H1 (cell line): ENCODE measurements around the gene C19orf38. TPM values are rescaled to one million over a fixed set of nuclear protein-coding genes. Genes with fewer than 3 reads are reported as not detected.

Experiments used
- CTCF ChIA-PET: fragments of 300-600 bp; sonication (Branson Sonifier 250); formaldehyde crosslinking; loops from one replicate; lab custom pipeline; 2021; ENCODE audit not compliant: partially characterized antibody; lab: Charles Lee
- POLR2A ChIA-PET: fragments of 300-600 bp; sonication (Branson Sonifier 250); formaldehyde crosslinking; loops from one replicate; lab custom pipeline; 2021; ENCODE audit warnings: inconsistent platforms; ENCODE audit not compliant: partially characterized antibody; lab: Charles Lee
- DNase-seq, 2 experiments: peaks; one replicate each; pipeline versions ENCODE4 v3.0.0 to v3.0.0-alpha.2; 2010 to 2022; ENCODE audit warnings: low spot score in 2 of 2, low read depth in 1 of 2, mixed read lengths in 1 of 2
- FAIRE-seq: peaks from 2 replicates; lab custom pipeline; 2011; peaks lifted over from hg19 to GRCh38; lab: Jason Lieb, UNC
- H2AFZ ChIP-seq: 2 replicates; pipeline ENCODE4 v1.8.1; 2012; ENCODE audit warnings: low read length, inconsistent platforms
- H2AK5ac ChIP-seq: 2 replicates; pipeline ENCODE4 v1.6.1; 2013; ENCODE audit warnings: low read depth, low read length
- H2BK120ac ChIP-seq: replicated peaks from 2 replicates; pipeline ENCODE3; 2013; ENCODE audit warnings: low read depth, low read length, inconsistent platforms
- H2BK12ac ChIP-seq: 2 replicates; pipeline ENCODE4 v1.6.1; 2013; ENCODE audit warnings: low read depth, low read length
- H2BK15ac ChIP-seq: 2 replicates; pipeline ENCODE4 v1.6.1; 2013; ENCODE audit warnings: low read length
- H2BK20ac ChIP-seq: 2 replicates; pipeline ENCODE4 v1.6.1; 2013; ENCODE audit warnings: low read length
- H2BK5ac ChIP-seq: 2 replicates; pipeline ENCODE4 v1.6.1; 2013; ENCODE audit warnings: low read depth, low read length
- H3K14ac ChIP-seq: 2 replicates; pipeline ENCODE4 v1.6.1; 2013; ENCODE audit warnings: inconsistent platforms; ENCODE audit not compliant: insufficient read length
- H3K18ac ChIP-seq: 2 replicates; pipeline ENCODE4 v1.6.1; 2013; ENCODE audit warnings: low read length; ENCODE audit errors: extremely low read depth
- H3K23ac ChIP-seq: 2 replicates; pipeline ENCODE4 v1.6.1; 2013; ENCODE audit warnings: inconsistent platforms; ENCODE audit not compliant: insufficient read length
- H3K23me2 ChIP-seq: 2 replicates; pipeline ENCODE4 v1.6.1; 2013; ENCODE audit warnings: low read depth, low read length
- H3K27ac ChIP-seq: 2 replicates; pipeline ENCODE4 v1.6.1; 2011; ENCODE audit warnings: low read depth, low read length, inconsistent platforms
- H3K27me3 ChIP-seq, 4 experiments: replicated peaks in 1 of 4; 1 replicate in 1 of 4; 2 replicates in 3 of 4; pipeline versions ENCODE4 v1.6.1 to v1.8.1; 2011 to 2013; ENCODE audit warnings: low read length in 3 of 4, mild to moderate bottlenecking in 3 of 4, inconsistent platforms in 2 of 4, mixed read lengths in 2 of 4, moderate library complexity in 1 of 4; ENCODE audit not compliant: control insufficient read depth in 3 of 4, insufficient read depth in 3 of 4; ENCODE audit errors: extremely low read depth in 1 of 4
- H3K36me3 ChIP-seq, 4 experiments: 2 replicates each; pipeline versions ENCODE4 v1.6.1 to v1.8.1; 2011 to 2013; ENCODE audit warnings: mild to moderate bottlenecking in 4 of 4, low read length in 3 of 4, moderate library complexity in 2 of 4, control low read depth in 1 of 4, inconsistent platforms in 1 of 4; ENCODE audit not compliant: insufficient read depth in 4 of 4, control insufficient read depth in 2 of 4
- H3K4ac ChIP-seq: replicated peaks from 2 replicates; pipeline ENCODE3; 2013; ENCODE audit warnings: low read length, low read depth, mixed read lengths, inconsistent platforms; ENCODE audit not compliant: insufficient read length
- H3K4me1 ChIP-seq, 4 experiments: replicated peaks in 1 of 4; 1 replicate in 1 of 4; 2 replicates in 3 of 4; pipeline versions ENCODE4 v1.6.1 to v1.8.1; 2011 to 2013; ENCODE audit warnings: low read length in 3 of 4, inconsistent platforms in 2 of 4, mixed read lengths in 1 of 4; ENCODE audit not compliant: insufficient read depth in 4 of 4, control insufficient read depth in 3 of 4
- H3K4me2 ChIP-seq, 2 experiments: 2 replicates each; pipeline versions ENCODE4 v1.6.1 to v1.8.1; 2011 to 2013; ENCODE audit warnings: low read depth in 2 of 2, low read length in 2 of 2, control low read depth in 1 of 2, inconsistent platforms in 1 of 2, mild to moderate bottlenecking in 1 of 2; ENCODE audit not compliant: insufficient read depth in 1 of 2
- H3K4me3 ChIP-seq, 4 experiments: fragments of 200-600, 300-600 bp in 1 of 4; sonication (generic), shearing (Covaris generic), sonication (Bioruptor Twin) in 1 of 4; 2 replicates each; pipeline versions ENCODE4 v1.5.1 to v1.8.1; 2011 to 2016; ENCODE audit warnings: low read length in 4 of 4, low read depth in 3 of 4, control low read depth in 2 of 4, inconsistent platforms in 2 of 4, mild to moderate bottlenecking in 2 of 4, mixed read lengths in 1 of 4, moderate library complexity in 1 of 4; ENCODE audit not compliant: insufficient read depth in 2 of 4; ENCODE audit errors: extremely low read depth in 1 of 4
- H3K56ac ChIP-seq: replicated peaks from 2 replicates; pipeline ENCODE3; 2013; ENCODE audit warnings: low read depth, mild to moderate bottlenecking, mixed read lengths, low read length, inconsistent platforms; ENCODE audit not compliant: insufficient read length
- H3K79me1 ChIP-seq: 2 replicates; pipeline ENCODE4 v1.6.1; 2013; ENCODE audit warnings: low read depth, low read length, control low read depth
- H3K79me2 ChIP-seq, 2 experiments: 2 replicates each; pipeline versions ENCODE4 v1.6.1 to v1.8.1; 2012 to 2013; ENCODE audit warnings: low read length in 2 of 2, mild to moderate bottlenecking in 2 of 2, inconsistent platforms in 1 of 2; ENCODE audit not compliant: insufficient read depth in 2 of 2, control insufficient read depth in 1 of 2
- H3K9ac ChIP-seq, 4 experiments: replicated peaks in 1 of 4; 1 replicate in 1 of 4; 2 replicates in 3 of 4; pipeline versions ENCODE4 v1.6.1 to v1.8.1; 2011 to 2013; ENCODE audit warnings: low read depth in 3 of 4, low read length in 3 of 4, control low read depth in 2 of 4, mild to moderate bottlenecking in 2 of 4, moderate library complexity in 2 of 4, inconsistent platforms in 1 of 4; ENCODE audit errors: extremely low read depth in 1 of 4
- H3K9me3 ChIP-seq, 2 experiments: 2 replicates each; pipeline versions ENCODE4 v1.6.1 to v1.8.1; 2012 to 2013; ENCODE audit warnings: mild to moderate bottlenecking in 2 of 2, moderate library complexity in 2 of 2, control low read depth in 1 of 2, inconsistent platforms in 1 of 2, low read depth in 1 of 2, low read length in 1 of 2, mixed read lengths in 1 of 2; ENCODE audit not compliant: insufficient read depth in 2 of 2
- H4K20me1 ChIP-seq, 2 experiments: replicated peaks in 1 of 2; 2 replicates each; pipeline versions ENCODE3 to v1.8.1; 2011 to 2013; ENCODE audit warnings: inconsistent platforms in 2 of 2, low read length in 2 of 2, mild to moderate bottlenecking in 1 of 2; ENCODE audit not compliant: insufficient read depth in 2 of 2, control insufficient read depth in 1 of 2
- H4K5ac ChIP-seq: 2 replicates; pipeline ENCODE4 v1.6.1; 2013; ENCODE audit warnings: low read length, low read depth, mixed read lengths, inconsistent platforms; ENCODE audit not compliant: insufficient read length
- H4K8ac ChIP-seq: 2 replicates; pipeline ENCODE4 v1.8.0; 2013; ENCODE audit warnings: mild to moderate bottlenecking, moderate library complexity, low read length, inconsistent platforms; ENCODE audit not compliant: insufficient read depth; ENCODE audit errors: extremely low read depth
- H4K91ac ChIP-seq: replicated peaks from 2 replicates; pipeline ENCODE3; 2013; ENCODE audit warnings: low read length, mixed read lengths, inconsistent platforms; ENCODE audit not compliant: insufficient read length
- ASH2L ChIP-seq: fragments of 200-600, 300-600 bp; sonication (generic); IDR thresholded peaks from one replicate; pipeline ENCODE4 v1.7.1; 2017; ENCODE audit warnings: low read length
- CHD1 ChIP-seq: IDR thresholded peaks from 2 replicates; pipeline ENCODE4 v1.6.1; 2012; ENCODE audit warnings: low read depth, low read length, improper control_type of control experiment
- CREB1 ChIP-seq: IDR thresholded peaks from 2 replicates; pipeline ENCODE4 v1.6.1; 2012; ENCODE audit warnings: inconsistent platforms
- CTBP2 ChIP-seq: IDR thresholded peaks from 2 replicates; pipeline ENCODE4 v1.7.0; 2011; ENCODE audit warnings: borderline replicate concordance, mild to moderate bottlenecking, moderate library complexity, mixed read lengths, low read length; ENCODE audit not compliant: insufficient read depth, insufficient read length
- E2F6 ChIP-seq: IDR thresholded peaks from 2 replicates; pipeline ENCODE4 v1.6.1; 2012; ENCODE audit warnings: inconsistent platforms
- EGR1 ChIP-seq: IDR thresholded peaks from 2 replicates; pipeline ENCODE4 v1.6.1; 2011; ENCODE audit warnings: low read depth, low read length, borderline replicate concordance
- EZH2 ChIP-seq: fragments of 200-600 bp; sonication (generic); IDR thresholded peaks from 2 replicates; pipeline ENCODE4 v1.7.1; 2012; ENCODE audit warnings: low read depth, mild to moderate bottlenecking, moderate library complexity, low read length, inconsistent platforms; ENCODE audit not compliant: severe bottlenecking
- GTF2F1 ChIP-seq: IDR thresholded peaks from 2 replicates; pipeline ENCODE4 v1.6.1; 2012; ENCODE audit warnings: low read depth, low read length, improper control_type of control experiment, borderline replicate concordance
- MAFK ChIP-seq: IDR thresholded peaks from 2 replicates; pipeline ENCODE4 v1.6.1; 2012; ENCODE audit warnings: low read depth, mild to moderate bottlenecking, improper control_type of control experiment, low read length
- NRF1 ChIP-seq: IDR thresholded peaks from 2 replicates; pipeline ENCODE4 v1.6.1; 2011; ENCODE audit warnings: mild to moderate bottlenecking, low read depth, low read length, improper control_type of control experiment
- POLR2A ChIP-seq, 2 experiments: IDR thresholded peaks; 1 replicate in 1 of 2; 2 replicates in 1 of 2; pipeline ENCODE4 v1.6.1; 2011; ENCODE audit warnings: low read depth in 2 of 2, low read length in 2 of 2, mild to moderate bottlenecking in 2 of 2; ENCODE audit errors: control extremely low read depth in 1 of 2
- RXRA ChIP-seq: IDR thresholded peaks from 2 replicates; pipeline ENCODE4 v1.6.1; 2011; ENCODE audit warnings: low read depth, mild to moderate bottlenecking, low read length, moderate library complexity; ENCODE audit not compliant: insufficient read depth
- USF2 ChIP-seq: IDR thresholded peaks from 2 replicates; pipeline ENCODE4 v1.6.1; 2011; ENCODE audit warnings: low read length, improper control_type of control experiment
- WGBS, 2 experiments: shearing (Covaris generic) in 1 of 2; methylation state at CpG; one replicate each; pipeline versions ENCODE4 v1.1.6 to v1.1.7; 2013 to 2015; ENCODE audit warnings: low lambda C conversion rate in 2 of 2, mixed read lengths in 2 of 2, inconsistent platforms in 1 of 2, low coverage in 1 of 2, missing lambda C conversion rate in 1 of 2; ENCODE audit not compliant: insufficient replicate concordance in 2 of 2, insufficient coverage in 1 of 2, insufficient read length in 1 of 2; ENCODE audit errors: extremely low coverage in 1 of 2, missing lambda C conversion rate in 1 of 2; 5-methylcytosine and 5-hydroxymethylcytosine counted together
- polyA plus RNA-seq, 7 experiments: library from polyadenylated mRNA; depleted of rRNA in 3 of 7; stranded (reverse) in 5 of 7; unstranded in 2 of 7; fragments of >200 nt in 5 of 7; fragments of 200-250 nt in 2 of 7; gene quantifications; 1 replicate in 5 of 7; 2 replicates in 1 of 7; 4 replicates in 1 of 7; pipeline versions ENCODE4 v1.2.1 to v1.2.3, GENCODE V29; 2011 to 2013; ENCODE audit warnings: missing spikeins in 2 of 7, mixed read lengths in 2 of 7
- total RNA-seq: library from RNA; stranded (reverse); fragmentation: NEBNext Ultra II Directional; extraction: Animal tissue kit (Norgen Biotek cat#: 25700); gene quantifications from 2 replicates; pipeline ENCODE4 v1.2.1, GENCODE V29; 2021

The C19orf38 gene
- total and polyA plus RNA-seq, 2 of the 8 experiments (the other 6 are each of a cell fraction or from before 2014, with no cell fraction given), result 0.53 TPM; not detected in 1

DNA sequence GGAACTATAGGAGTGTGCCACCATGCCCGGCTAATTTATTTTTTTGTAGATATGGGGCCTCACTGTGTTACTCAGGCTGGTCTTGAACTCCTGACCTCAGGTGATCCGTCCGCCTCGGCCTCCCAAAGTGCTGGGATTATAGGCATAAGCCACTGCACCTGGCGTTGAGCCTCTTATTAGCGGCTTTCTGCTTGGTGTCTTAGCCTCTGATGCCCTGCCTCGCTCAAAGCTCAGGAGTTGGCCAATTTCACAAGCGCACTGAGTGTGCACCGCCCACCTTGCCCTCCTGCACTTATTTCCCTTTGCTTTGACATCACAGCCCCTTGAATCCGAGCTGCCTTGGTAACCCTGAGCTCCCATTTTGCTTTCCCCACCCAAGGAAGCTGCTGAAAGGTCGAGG, 70.1 kb downstream of the C19orf38 start:
- CTCF ChIA-PET, result interaction anchor here (0.6 to 2.1 kb wide), 9 partner anchors 8 to 208 kb away, joined by 3 to 8 read pairs (median 3); partner anchors contain the start of genes TIMM29 and YIPF2
- H3K9me3 ChIP-seq, result no peaks in the 10 kb centered on the region
- TF ChIP-seq RXRA, result no peak
- no peak for TF ChIP-seq CHD1
- TF ChIP-seq CTBP2, result no peak
- TF ChIP-seq NRF1, result no peak
- TF ChIP-seq EZH2, result no peak
- no peak for TF ChIP-seq POLR2A (IDR thresholded peaks at IDR 0.05; ENCODE audit: control extremely low read depth in 1 of 2, low read depth in 2 of 2, low read length in 2 of 2)
- TF ChIP-seq EGR1, result no peak
- TF ChIP-seq GTF2F1, result no peak
- TF ChIP-seq CREB1, result no peak
- TF ChIP-seq E2F6, result no peak
- no peak for TF ChIP-seq MAFK
- TF ChIP-seq USF2, result no peak
- TF ChIP-seq ASH2L, result no peak

More for the DNA sequence above, 70.1 kb downstream of the C19orf38 start:
- Histone ChIP-seq H3K4me1 (no peaks in the 10 kb centered on the region; a peak in 2 of 7 replicates), H4K8ac (no peak overlapping the region), H3K4ac (no peak overlapping the region), H2AK5ac (no peak overlapping the region), H3K36me3 (peaks cover 5 to 47% (median 25%) of the 10 kb centered on the region in 4 experiments; a peak in 7 of 8 replicates), H3K14ac (no peak overlapping the region), H3K23ac (no peak overlapping the region), H3K23me2 (no peaks in the 10 kb centered on the region), H2AFZ (no peak overlapping the region), H3K18ac (no peak overlapping the region), H3K79me1 (peaks cover 2% of the 10 kb centered on the region), H3K27me3 (no peaks in the 10 kb centered on the region), H2BK120ac (no peak overlapping the region), H3K79me2 (no peaks in the 10 kb centered on the region), H4K20me1 (peaks cover 3 to 17% of the 10 kb centered on the region in 2 experiments), H2BK5ac (no peak overlapping the region), H4K91ac (no peak overlapping the region), H3K56ac (no peak overlapping the region), H3K9ac (no peak overlapping the region), H2BK15ac (no peak overlapping the region), H3K27ac (no peak overlapping the region), H3K4me3 (no peak overlapping the region), H4K5ac (no peak overlapping the region), H2BK12ac (no peak overlapping the region), H2BK20ac (no peak overlapping the region), H3K4me2 (no peak overlapping the region)
- no peak for DNase-seq
- WGBS, 2 experiments, result 90% methylated on average over 11 of the region's 11 CpGs; no CpG with 5 or more reads in 1 of the 2 experiments
- no peak for FAIRE-seq
- POLR2A ChIA-PET, result interaction anchor here (1.0 to 1.6 kb wide), 2 partner anchors 8 to 9 kb away, joined by 3 to 7 read pairs; no protein-coding TSS in a partner anchor
